ENCODE results near the gene SLIT3.

Gene SLIT3

GRCh38 chr5:168772316-168772961 is 528.5 kb downstream of the SLIT3 start:
- Histone ChIP-seq H3K9ac (no peak overlapping the region), H3K36me3 (ENCODE audit: insufficient read depth) (no peaks in the 10 kb centered on the region), H4K20me1 (ENCODE audit: insufficient read depth) (no peaks in the 10 kb centered on the region), H3K27ac (no peak overlapping the region), H3K4me1 (ENCODE audit: low read depth, poor library complexity, severe bottlenecking) (no peaks in the 10 kb centered on the region), H3K79me2 (ENCODE audit: insufficient read depth, low read depth) (no peaks in the 10 kb centered on the region), H3K4me3 (IDR thresholded peaks at IDR 0.05; ENCODE audit: insufficient read depth, low read depth, low read length) (no peak overlapping the region), H3K27me3 (ENCODE audit: insufficient read depth, low read depth) (no peaks in the 10 kb centered on the region), H2AFZ (ENCODE audit: low read depth) (no peak overlapping the region), H3K4me2 (no peak overlapping the region)
- TF ChIP-seq CTCF (conservative IDR thresholded peaks at IDR 0.05; ENCODE audit: low read depth, low read length): no peak

- Histone ChIP-seq H3K79me2 (ENCODE audit: insufficient read depth, low read depth) (no peaks in the 10 kb centered on the region), H4K20me1 (ENCODE audit: insufficient read depth) (no peaks in the 10 kb centered on the region), H3K9ac (no peak overlapping the region), H2AFZ (ENCODE audit: low read depth) (no peak overlapping the region), H3K27me3 (ENCODE audit: insufficient read depth, low read depth) (no peaks in the 10 kb centered on the region), H3K4me3 (IDR thresholded peaks at IDR 0.05; ENCODE audit: insufficient read depth, low read depth, low read length) (no peak overlapping the region), H3K4me1 (ENCODE audit: low read depth, poor library complexity, severe bottlenecking) (no peaks in the 10 kb centered on the region), H3K36me3 (ENCODE audit: insufficient read depth) (no peaks in the 10 kb centered on the region), H3K4me2 (no peak overlapping the region), H3K27ac (no peak overlapping the region)
- TF ChIP-seq CTCF (conservative IDR thresholded peaks at IDR 0.05; ENCODE audit: low read depth, low read length): no peak
These were observed 529.3 kb downstream of the SLIT3 start for GRCh38 chr5:168771678-168772077.

GRCh38 chr5:168770996-168771395 is 529.9 kb downstream of the SLIT3 start:
- no peak for TF ChIP-seq CTCF (conservative IDR thresholded peaks at IDR 0.05; ENCODE audit: low read depth, low read length)
- H3K27me3 ChIP-seq (ENCODE audit: insufficient read depth, low read depth): no peaks in the 10 kb centered on the region
- H4K20me1 ChIP-seq (ENCODE audit: insufficient read depth): no peaks in the 10 kb centered on the region
- no peaks in the 10 kb centered on the region for H3K36me3 ChIP-seq (ENCODE audit: insufficient read depth)
- no peak overlapping the region for H2AFZ ChIP-seq (ENCODE audit: low read depth)
- H3K27ac ChIP-seq: no peak overlapping the region
- no peak overlapping the region for H3K4me3 ChIP-seq (IDR thresholded peaks at IDR 0.05; ENCODE audit: insufficient read depth, low read depth, low read length)
- H3K4me1 ChIP-seq (ENCODE audit: low read depth, poor library complexity, severe bottlenecking): no peaks in the 10 kb centered on the region
- H3K9ac ChIP-seq: no peak overlapping the region
- H3K4me2 ChIP-seq: no peak overlapping the region
- H3K79me2 ChIP-seq (ENCODE audit: insufficient read depth, low read depth): no peaks in the 10 kb centered on the region

- no peaks in the 10 kb centered on the region for H3K36me3 ChIP-seq (ENCODE audit: insufficient read depth)
- no peak overlapping the region for H3K4me3 ChIP-seq (IDR thresholded peaks at IDR 0.05; ENCODE audit: insufficient read depth, low read depth, low read length)
- no peak overlapping the region for H3K27ac ChIP-seq
- H3K9ac ChIP-seq: no peak overlapping the region
- H3K27me3 ChIP-seq (ENCODE audit: insufficient read depth, low read depth): no peaks in the 10 kb centered on the region
- no peak overlapping the region for H3K4me2 ChIP-seq
- no peak for TF ChIP-seq CTCF (conservative IDR thresholded peaks at IDR 0.05; ENCODE audit: low read depth, low read length)
- H4K20me1 ChIP-seq (ENCODE audit: insufficient read depth): no peaks in the 10 kb centered on the region
- H2AFZ ChIP-seq (ENCODE audit: low read depth): no peak overlapping the region
- H3K4me1 ChIP-seq (ENCODE audit: low read depth, poor library complexity, severe bottlenecking): no peaks in the 10 kb centered on the region
- H3K79me2 ChIP-seq (ENCODE audit: insufficient read depth, low read depth): no peaks in the 10 kb centered on the region
These were observed 530.9 kb downstream of the SLIT3 start for GRCh38 chr5:168770036-168770498.
